ENCODE data around the gene ACOX3.
A peak's percentile ranks its signal among the peaks of the same experiment; 100 is the strongest.

The ACOX3 gene

GRCh38 chr4:8364141-8364540, 76.4 kb downstream of the ACOX3 start:
- no peak overlapping the region for H3K9ac ChIP-seq (ENCODE audit: low read length in 2 of 2)

GRCh38 chr4:8362483-8362882, 78.0 kb downstream of the ACOX3 start:
- Histone ChIP-seq H3K9me3 (ENCODE audit: control insufficient read depth in 2 of 2, low read length in 2 of 2) (no peaks in the 10 kb centered on the region), H3K36me3 (ENCODE audit: control insufficient read depth in 2 of 2, insufficient read depth in 2 of 2, low read length in 2 of 2) (peaks cover 16 to 21% of the 10 kb centered on the region in 2 donors), H3K4me1 (ENCODE audit: control insufficient read depth, insufficient read depth, low read length) (peaks cover 7% of the 10 kb centered on the region), H3K27me3 (ENCODE audit: control insufficient read depth in 1 of 2, insufficient read depth in 2 of 2, low read length in 2 of 2) (no peaks in the 10 kb centered on the region), H3K9ac (ENCODE audit: low read length in 2 of 2) (no peak overlapping the region), H3K27ac (ENCODE audit: low read length) (no peak overlapping the region), H3K4me3 (ENCODE audit: low read length in 2 of 2) (no peak overlapping the region)

More at GRCh38 chr4:8364141-8364540, 76.4 kb downstream of the ACOX3 start:
- peaks cover 16 to 21% of the 10 kb centered on the region in 2 donors for H3K36me3 ChIP-seq (ENCODE audit: control insufficient read depth in 2 of 2, insufficient read depth in 2 of 2, low read length in 2 of 2)
- no peak overlapping the region for H3K27ac ChIP-seq (ENCODE audit: low read length)
- no peak overlapping the region for H3K4me3 ChIP-seq (ENCODE audit: low read length in 2 of 2)
- peaks cover 7% of the 10 kb centered on the region for H3K4me1 ChIP-seq (ENCODE audit: control insufficient read depth, insufficient read depth, low read length)
- H3K9me3 ChIP-seq (ENCODE audit: control insufficient read depth in 2 of 2, low read length in 2 of 2) = no peaks in the 10 kb centered on the region
- no peaks in the 10 kb centered on the region for H3K27me3 ChIP-seq (ENCODE audit: control insufficient read depth in 1 of 2, insufficient read depth in 2 of 2, low read length in 2 of 2)

DNA sequence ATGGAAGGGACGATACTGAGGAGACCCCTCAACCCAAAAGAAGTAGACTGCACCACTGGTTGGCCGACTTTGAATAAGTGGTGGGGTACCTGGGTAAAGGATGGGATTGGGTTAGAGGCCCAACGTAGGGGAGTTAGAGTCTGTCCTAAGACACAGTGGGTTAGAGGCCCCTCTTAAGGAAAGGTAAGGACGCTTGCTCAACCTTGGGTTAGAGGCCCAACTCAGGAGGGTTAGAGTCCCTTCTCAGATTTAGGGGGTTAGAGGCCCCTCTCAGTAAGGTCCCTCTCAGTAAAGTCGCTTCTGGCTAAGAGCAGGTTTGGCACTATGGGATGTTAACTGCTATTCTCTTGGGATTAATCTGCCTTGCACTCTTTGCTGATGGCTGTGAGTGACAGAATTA, 81.3 kb downstream of the ACOX3 start:
- H3K4me1 ChIP-seq (ENCODE audit: control insufficient read depth, insufficient read depth, low read length) = peaks cover 14% of the 10 kb centered on the region
- H3K4me3 ChIP-seq (ENCODE audit: low read length in 2 of 2) = no peak overlapping the region
- no peak overlapping the region for H3K27ac ChIP-seq (ENCODE audit: low read length)
- peaks cover 0 to 2% of the 10 kb centered on the region in 2 donors for H3K36me3 ChIP-seq (ENCODE audit: control insufficient read depth in 2 of 2, insufficient read depth in 2 of 2, low read length in 2 of 2)
- no peak overlapping the region for H3K9ac ChIP-seq (ENCODE audit: low read length in 2 of 2)
- no peaks in the 10 kb centered on the region for H3K9me3 ChIP-seq (ENCODE audit: control insufficient read depth in 2 of 2, low read length in 2 of 2)
- H3K27me3 ChIP-seq (ENCODE audit: control insufficient read depth in 1 of 2, insufficient read depth in 2 of 2, low read length in 2 of 2) = no peaks in the 10 kb centered on the region

DNA sequence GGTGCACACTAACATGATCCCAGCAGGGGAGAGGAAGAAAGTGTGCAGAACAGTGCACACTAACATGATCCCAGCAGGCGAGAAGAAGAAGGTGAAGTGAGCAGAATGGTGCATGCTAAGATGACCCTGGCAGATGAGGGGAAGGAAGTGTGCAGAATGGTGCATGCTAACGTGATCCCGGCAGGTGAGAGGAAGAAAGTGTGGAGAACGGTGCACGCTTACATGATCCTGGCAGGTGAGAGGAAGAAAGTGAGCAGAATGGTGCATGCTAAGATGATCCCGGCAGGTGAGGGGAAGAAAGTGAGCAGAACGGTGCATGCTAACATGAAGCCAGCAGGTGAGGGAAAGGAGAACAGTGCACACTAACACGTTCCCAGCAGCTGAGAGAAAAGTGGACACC, 83.7 kb downstream of the ACOX3 start:
- Histone ChIP-seq H3K9me3 (ENCODE audit: control insufficient read depth in 2 of 2, low read length in 2 of 2) (no peaks in the 10 kb centered on the region), H3K9ac (ENCODE audit: low read length in 2 of 2) (no peak overlapping the region), H3K4me3 (ENCODE audit: low read length in 2 of 2) (no peak overlapping the region), H3K27ac (ENCODE audit: low read length) (no peak overlapping the region), H3K27me3 (ENCODE audit: control insufficient read depth in 1 of 2, insufficient read depth in 2 of 2, low read length in 2 of 2) (no peaks in the 10 kb centered on the region), H3K36me3 (ENCODE audit: control insufficient read depth in 2 of 2, insufficient read depth in 2 of 2, low read length in 2 of 2) (no peaks in the 10 kb centered on the region), H3K4me1 (ENCODE audit: control insufficient read depth, insufficient read depth, low read length) (peaks cover 15% of the 10 kb centered on the region)

DNA sequence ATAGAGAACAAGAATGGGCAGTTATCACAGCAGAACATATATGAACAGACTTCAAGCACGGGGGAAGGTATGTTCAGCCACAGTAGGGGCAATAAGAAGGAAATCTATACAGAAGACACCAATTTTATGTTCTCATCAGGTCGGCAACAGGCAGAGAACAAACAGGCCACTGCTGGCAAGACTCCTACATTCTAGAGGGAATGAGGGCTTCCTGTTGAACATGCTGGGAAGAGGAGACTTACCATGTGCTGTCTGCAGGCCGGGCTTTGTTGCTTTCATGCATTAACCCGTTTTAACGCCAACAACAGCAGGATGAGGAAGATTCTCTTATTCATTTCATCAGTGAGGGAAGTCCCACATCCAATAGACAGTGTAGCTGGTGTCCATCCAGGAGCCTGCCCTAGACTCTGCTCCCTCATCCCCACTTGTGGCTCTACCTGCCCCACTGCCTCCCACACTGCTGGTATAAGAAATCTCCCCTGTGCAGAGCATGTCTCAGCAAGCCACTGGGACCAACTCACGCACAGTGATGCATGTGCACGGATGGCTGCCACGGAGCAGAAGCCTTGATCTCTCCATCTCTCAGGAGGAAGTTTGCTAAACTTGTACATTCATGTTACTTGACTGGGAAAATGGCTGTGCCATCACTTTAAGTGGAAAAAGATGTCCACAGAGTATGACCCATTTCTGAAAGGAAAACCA, 84.5 kb downstream of the ACOX3 start:
- peaks cover 16% of the 10 kb centered on the region for H3K4me1 ChIP-seq (ENCODE audit: control insufficient read depth, insufficient read depth, low read length)
- no peaks in the 10 kb centered on the region for H3K9me3 ChIP-seq (ENCODE audit: control insufficient read depth in 2 of 2, low read length in 2 of 2)
- no peak overlapping the region for H3K27ac ChIP-seq (ENCODE audit: low read length)
- no peaks in the 10 kb centered on the region for H3K27me3 ChIP-seq (ENCODE audit: control insufficient read depth in 1 of 2, insufficient read depth in 2 of 2, low read length in 2 of 2)
- peak overlapping the region in 1 of 2 donors; percentile 18 for H3K9ac ChIP-seq (ENCODE audit: low read length in 2 of 2)
- no peak overlapping the region for H3K4me3 ChIP-seq (ENCODE audit: low read length in 2 of 2)
- H3K36me3 ChIP-seq (ENCODE audit: control insufficient read depth in 2 of 2, insufficient read depth in 2 of 2, low read length in 2 of 2) = no peaks in the 10 kb centered on the region

GRCh38 chr4:8355306-8355705, 85.2 kb downstream of the ACOX3 start:
- H3K4me3 ChIP-seq (ENCODE audit: low read length in 2 of 2) = no peak overlapping the region
- H3K27ac ChIP-seq (ENCODE audit: low read length) = no peak overlapping the region
- H3K27me3 ChIP-seq (ENCODE audit: control insufficient read depth in 1 of 2, insufficient read depth in 2 of 2, low read length in 2 of 2) = no peaks in the 10 kb centered on the region
- H3K9me3 ChIP-seq (ENCODE audit: control insufficient read depth in 2 of 2, low read length in 2 of 2) = no peaks in the 10 kb centered on the region
- H3K36me3 ChIP-seq (ENCODE audit: control insufficient read depth in 2 of 2, insufficient read depth in 2 of 2, low read length in 2 of 2) = no peaks in the 10 kb centered on the region
- H3K4me1 ChIP-seq (ENCODE audit: control insufficient read depth, insufficient read depth, low read length) = peaks cover 16% of the 10 kb centered on the region
- peak overlapping the region in 1 of 2 donors; percentile 18 for H3K9ac ChIP-seq (ENCODE audit: low read length in 2 of 2)

DNA sequence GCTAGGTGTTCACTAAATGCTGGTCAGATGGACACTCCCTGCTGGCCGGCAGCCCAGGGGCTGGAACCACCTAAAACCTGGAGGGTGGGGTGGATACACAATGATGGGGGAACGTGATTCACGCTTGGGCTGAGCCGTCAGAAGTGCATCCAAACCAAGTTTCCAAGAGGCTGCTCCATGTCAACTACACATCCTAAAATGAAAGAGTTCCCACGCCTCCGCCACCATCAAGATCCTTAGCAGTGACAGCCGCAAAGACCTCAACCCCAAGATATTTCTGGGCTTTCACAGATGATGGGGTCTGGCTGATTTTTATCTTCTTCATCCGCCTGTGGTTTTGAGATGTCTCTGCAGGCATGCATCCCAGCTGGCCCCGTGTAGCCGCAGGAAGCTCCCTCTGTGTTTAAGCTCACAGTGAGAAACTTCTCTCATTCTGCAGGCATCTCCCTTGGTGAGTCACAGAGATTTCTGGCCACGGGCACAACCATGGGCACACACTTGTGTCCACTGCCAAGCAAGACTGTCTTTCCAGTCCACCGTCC, 86.5 kb downstream of the ACOX3 start:
- Histone ChIP-seq H3K9me3 (ENCODE audit: control insufficient read depth in 2 of 2, low read length in 2 of 2) (no peaks in the 10 kb centered on the region), H3K4me1 (ENCODE audit: control insufficient read depth, insufficient read depth, low read length) (peaks cover 16% of the 10 kb centered on the region), H3K9ac (ENCODE audit: low read length in 2 of 2) (no peak overlapping the region), H3K27me3 (ENCODE audit: control insufficient read depth in 1 of 2, insufficient read depth in 2 of 2, low read length in 2 of 2) (no peaks in the 10 kb centered on the region), H3K36me3 (ENCODE audit: control insufficient read depth in 2 of 2, insufficient read depth in 2 of 2, low read length in 2 of 2) (no peaks in the 10 kb centered on the region), H3K27ac (ENCODE audit: low read length) (no peak overlapping the region), H3K4me3 (ENCODE audit: low read length in 2 of 2) (no peak overlapping the region)

DNA sequence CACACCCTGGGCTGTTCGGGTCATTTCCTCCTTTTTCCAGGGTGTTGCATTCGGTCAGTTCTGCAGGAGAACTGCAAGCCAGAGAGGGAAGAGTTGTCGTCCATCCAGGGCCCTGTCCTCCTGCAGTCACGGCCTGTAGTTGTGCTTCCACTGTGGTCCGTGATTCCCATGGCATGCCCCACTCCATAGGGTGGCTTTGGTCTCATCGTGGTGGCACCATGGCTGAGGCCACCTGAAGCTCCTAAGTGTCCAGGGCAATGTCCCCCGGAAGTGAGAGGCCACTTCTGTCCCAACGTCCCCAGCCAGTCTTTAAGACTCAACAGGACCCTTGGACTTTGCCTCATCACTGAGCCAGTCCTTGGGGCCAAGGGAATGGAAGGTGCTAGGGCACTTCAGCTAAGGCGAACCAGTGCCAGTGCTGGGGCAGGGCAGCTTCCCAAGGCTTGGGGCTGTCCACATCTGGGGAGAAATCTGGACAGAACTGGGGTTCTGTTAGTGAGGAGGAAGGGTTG, 87.3 kb downstream of the ACOX3 start:
- H3K9me3 ChIP-seq (ENCODE audit: control insufficient read depth in 2 of 2, low read length in 2 of 2) = no peaks in the 10 kb centered on the region
- no peaks in the 10 kb centered on the region for H3K27me3 ChIP-seq (ENCODE audit: control insufficient read depth in 1 of 2, insufficient read depth in 2 of 2, low read length in 2 of 2)
- H3K27ac ChIP-seq (ENCODE audit: low read length) = no peak overlapping the region
- H3K4me1 ChIP-seq (ENCODE audit: control insufficient read depth, insufficient read depth, low read length) = peaks cover 16% of the 10 kb centered on the region
- no peak overlapping the region for H3K4me3 ChIP-seq (ENCODE audit: low read length in 2 of 2)
- H3K9ac ChIP-seq (ENCODE audit: low read length in 2 of 2) = no peak overlapping the region
- H3K36me3 ChIP-seq (ENCODE audit: control insufficient read depth in 2 of 2, insufficient read depth in 2 of 2, low read length in 2 of 2) = no peaks in the 10 kb centered on the region

GRCh38 chr4:8352368-8353157, 88.0 kb downstream of the ACOX3 start:
- H3K4me1 ChIP-seq (ENCODE audit: control insufficient read depth, insufficient read depth, low read length) = peaks cover 16% of the 10 kb centered on the region
- no peak overlapping the region for H3K27ac ChIP-seq (ENCODE audit: low read length)

DNA sequence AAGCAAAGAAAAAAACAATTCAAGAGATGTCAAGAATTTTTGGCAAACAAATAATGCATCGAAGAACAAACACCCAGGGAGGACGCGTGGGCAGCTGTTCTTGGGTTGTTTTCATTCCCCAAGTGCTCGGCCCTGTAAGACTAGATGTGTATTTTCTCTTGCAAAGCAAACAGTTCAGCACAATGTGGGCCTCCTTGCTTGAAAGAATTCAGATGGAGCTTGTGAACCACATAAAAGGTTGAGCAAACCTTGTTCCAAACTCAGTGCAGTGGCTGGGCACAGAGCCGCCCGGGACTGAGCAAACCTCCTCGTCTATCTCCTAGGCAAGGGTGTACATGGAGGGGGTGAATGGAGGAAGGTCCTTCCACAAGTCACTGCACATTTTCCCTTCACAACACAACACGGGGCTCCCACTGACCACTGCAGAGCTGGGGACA, 88.6 kb downstream of the ACOX3 start:
- Histone ChIP-seq H3K27ac (ENCODE audit: low read length) (peak overlapping the region; percentile 6), H3K36me3 (ENCODE audit: control insufficient read depth in 2 of 2, insufficient read depth in 2 of 2, low read length in 2 of 2) (no peaks in the 10 kb centered on the region), H3K9me3 (ENCODE audit: control insufficient read depth in 2 of 2, low read length in 2 of 2) (no peaks in the 10 kb centered on the region), H3K4me1 (ENCODE audit: control insufficient read depth, insufficient read depth, low read length) (peaks cover 16% of the 10 kb centered on the region), H3K27me3 (ENCODE audit: control insufficient read depth in 1 of 2, insufficient read depth in 2 of 2, low read length in 2 of 2) (no peaks in the 10 kb centered on the region), H3K4me3 (ENCODE audit: low read length in 2 of 2) (no peak overlapping the region), H3K9ac (ENCODE audit: low read length in 2 of 2) (peak overlapping the region in 1 of 2 donors; percentile 2)

More at GRCh38 chr4:8352368-8353157, 88.0 kb downstream of the ACOX3 start:
- H3K9me3 ChIP-seq (ENCODE audit: control insufficient read depth in 2 of 2, low read length in 2 of 2) = no peaks in the 10 kb centered on the region
- H3K27me3 ChIP-seq (ENCODE audit: control insufficient read depth in 1 of 2, insufficient read depth in 2 of 2, low read length in 2 of 2) = no peaks in the 10 kb centered on the region
- H3K4me3 ChIP-seq (ENCODE audit: low read length in 2 of 2) = no peak overlapping the region
- no peak overlapping the region for H3K9ac ChIP-seq (ENCODE audit: low read length in 2 of 2)
- no peaks in the 10 kb centered on the region for H3K36me3 ChIP-seq (ENCODE audit: control insufficient read depth in 2 of 2, insufficient read depth in 2 of 2, low read length in 2 of 2)

All from stomach smooth muscle (tissue), 2 donors.